Keratinocyte (primary cell): ENCODE results near the gene MEP1B. TPM values are rescaled to one million over a fixed set of nuclear protein-coding genes. Genes with fewer than 3 reads are reported as not detected.
A peak's percentile ranks its signal among the peaks of the same experiment; 100 is the strongest.
"Not testable (repeated sequence)": the region's sequence is repeated elsewhere in the genome, so short reads cannot be mapped to it uniquely, and the experiment has no call there.

Source experiments
- DNase-seq: peaks from one replicate; pipeline ENCODE4 v3.0.0-alpha.2; 2011; ENCODE audit warnings: low read depth, missing footprints, low spot score
- FAIRE-seq: peaks from 2 replicates; lab custom pipeline; 2011; peaks lifted over from hg19 to GRCh38; lab: Jason Lieb, UNC
- H2AFZ ChIP-seq: 2 replicates; pipeline ENCODE4 v1.6.0; 2012; ENCODE audit warnings: low read length, control low read depth, inconsistent platforms; ENCODE audit not compliant: control insufficient read depth
- H3K27ac ChIP-seq: 2 replicates; pipeline ENCODE4 v1.5.1; 2011; ENCODE audit warnings: low read length; ENCODE audit not compliant: control insufficient read depth, insufficient read depth
- H3K27me3 ChIP-seq: 3 replicates; pipeline ENCODE4 v1.6.0; 2011; ENCODE audit warnings: low read length; ENCODE audit not compliant: control insufficient read depth, insufficient read depth; ENCODE audit errors: extremely low read depth
- H3K36me3 ChIP-seq, 2 experiments: 2 replicates in 1 of 2; 3 replicates in 1 of 2; pipeline ENCODE4 v1.5.1; 2011; ENCODE audit warnings: low read length in 2 of 2, mild to moderate bottlenecking in 1 of 2; ENCODE audit not compliant: control insufficient read depth in 2 of 2, insufficient read depth in 2 of 2; ENCODE audit errors: extremely low read depth in 1 of 2
- H3K4me1 ChIP-seq: 3 replicates; pipeline ENCODE4 v1.5.1; 2011; ENCODE audit warnings: low read length; ENCODE audit not compliant: control insufficient read depth, insufficient read depth; ENCODE audit errors: extremely low read depth
- H3K4me2 ChIP-seq: 3 replicates; pipeline ENCODE4 v1.6.0; 2011; ENCODE audit warnings: low read depth, low read length; ENCODE audit not compliant: control insufficient read depth, insufficient read depth; ENCODE audit errors: extremely low read depth
- H3K4me3 ChIP-seq, 3 experiments: fragments of 200-600 bp in 1 of 3; sonication (generic) in 1 of 3; 2 replicates in 2 of 3; 3 replicates in 1 of 3; pipeline ENCODE4 v1.5.1; 2011 to 2016; ENCODE audit warnings: low read length in 3 of 3, mild to moderate bottlenecking in 3 of 3, control low read depth in 2 of 3, inconsistent platforms in 1 of 3, low read depth in 1 of 3, mixed read lengths in 1 of 3, mixed run types in 1 of 3, moderate library complexity in 1 of 3; ENCODE audit not compliant: control insufficient read depth in 2 of 3, insufficient read depth in 2 of 3; ENCODE audit errors: extremely low read depth in 1 of 3
- H3K79me2 ChIP-seq: 2 replicates; pipeline ENCODE4 v1.6.0; 2012; ENCODE audit warnings: low read length; ENCODE audit not compliant: control insufficient read depth, insufficient read depth
- H3K9ac ChIP-seq: 3 replicates; pipeline ENCODE4 v1.6.0; 2011; ENCODE audit warnings: low read length; ENCODE audit not compliant: control insufficient read depth, insufficient read depth; ENCODE audit errors: extremely low read depth
- H3K9me1 ChIP-seq: 3 replicates; pipeline ENCODE4 v1.6.0; 2011; ENCODE audit warnings: low read length; ENCODE audit not compliant: control insufficient read depth, insufficient read depth; ENCODE audit errors: extremely low read depth
- H3K9me3 ChIP-seq: 2 replicates; pipeline ENCODE4 v1.5.1; 2012; ENCODE audit warnings: low read depth, low read length; ENCODE audit not compliant: control insufficient read depth
- H4K20me1 ChIP-seq: 3 replicates; pipeline ENCODE4 v1.6.0; 2011; ENCODE audit warnings: low read length; ENCODE audit not compliant: control insufficient read depth, insufficient read depth; ENCODE audit errors: extremely low read depth
- CTCF ChIP-seq, 3 experiments: IDR thresholded peaks in 1 of 3; conservative IDR thresholded peaks in 1 of 3; optimal IDR thresholded peaks in 1 of 3; 2 replicates in 2 of 3; 3 replicates in 1 of 3; pipeline versions ENCODE3 to v1.5.1; 2011; ENCODE audit warnings: low read length in 3 of 3, mild to moderate bottlenecking in 3 of 3, moderate library complexity in 2 of 3, control low read depth in 1 of 3, inconsistent platforms in 1 of 3; ENCODE audit not compliant: insufficient read depth in 2 of 3; ENCODE audit errors: extremely low read depth in 1 of 3
- EZH2 ChIP-seq: IDR thresholded peaks from one replicate; pipeline ENCODE4 v1.6.1; 2012; ENCODE audit warnings: inconsistent platforms, mild to moderate bottlenecking, low read length, moderate library complexity
- dilution Hi-C: fragments of 300-500 bp; cut with MboI; formaldehyde crosslinking; loops from one replicate; pipeline ENCODE4 v1.7.0; 2020; ENCODE audit warnings: low sequenced_read_pairs; ENCODE audit not compliant: extremely low pct_ligation_motif_present
- polyA plus RNA-seq, 5 experiments: library from polyadenylated mRNA; depleted of rRNA in 3 of 5; stranded (reverse) in 3 of 5; stranded (forward) in 1 of 5; unstranded in 1 of 5; fragments of >200 nt; gene quantifications; 1 replicate in 1 of 5; 2 replicates in 3 of 5; 3 replicates in 1 of 5; pipeline versions ENCODE4 v1.2.1 to v1.2.3, GENCODE V29; 2011 to 2012; ENCODE audit warnings: missing spikeins in 2 of 5, low read depth in 1 of 5, low replicate concordance in 1 of 5

The MEP1B gene
- polyA plus RNA-seq, 1 donor (not counting 4 experiments of a cell fraction or from before 2014, with no cell fraction given): 0.03 TPM

- H3K4me1 ChIP-seq: no peaks in the 10 kb centered on the region
- H3K27me3 ChIP-seq: no peaks in the 10 kb centered on the region
- H3K9me3 ChIP-seq: no peaks in the 10 kb centered on the region
- no peak overlapping the region for H2AFZ ChIP-seq
- H3K27ac ChIP-seq: no peak overlapping the region
- no peak overlapping the region for H3K9ac ChIP-seq
- FAIRE-seq (peak; percentile 23), DNase-seq (no peak)
- H3K36me3 ChIP-seq: no peaks in the 10 kb centered on the region
- TF ChIP-seq CTCF (optimal IDR thresholded peaks at IDR 0.05 in 1 of 3, IDR thresholded peaks at IDR 0.05 in 1 of 3, conservative IDR thresholded peaks at IDR 0.05 in 1 of 3; ENCODE audit: extremely low read depth in 1 of 3, insufficient read depth in 2 of 3, low read length in 3 of 3) (no peak), EZH2 (no peak)
- H3K4me2 ChIP-seq: no peak overlapping the region
- H3K79me2 ChIP-seq: no peaks in the 10 kb centered on the region
- no peaks in the 10 kb centered on the region for H3K9me1 ChIP-seq
- dilution Hi-C loops: no loop called here
- H4K20me1 ChIP-seq: no peaks in the 10 kb centered on the region
- H3K4me3 ChIP-seq: no peak overlapping the region
Observed at GRCh38 chr18:32219431-32220018, 29.7 kb downstream of the MEP1B start.

GRCh38 chr18:32233348-32233747, 43.5 kb downstream of the MEP1B start:
- H3K9ac ChIP-seq, dilution Hi-C loops, H3K4me1 ChIP-seq, DNase-seq, H3K4me3 ChIP-seq, H3K36me3 ChIP-seq, H3K27ac ChIP-seq, H3K9me1 ChIP-seq, H3K9me3 ChIP-seq, H3K27me3 ChIP-seq, H3K4me2 ChIP-seq, H2AFZ ChIP-seq, H4K20me1 ChIP-seq, H3K79me2 ChIP-seq, FAIRE-seq: not testable (repeated sequence)

GRCh38 chr18:32237049-32237448, 47.2 kb downstream of the MEP1B start:
- Histone ChIP-seq H2AFZ (no peak overlapping the region), H3K27me3 (no peaks in the 10 kb centered on the region), H4K20me1 (no peaks in the 10 kb centered on the region), H3K9me1 (no peaks in the 10 kb centered on the region), H3K9ac (no peak overlapping the region), H3K36me3 (no peaks in the 10 kb centered on the region), H3K4me1 (no peaks in the 10 kb centered on the region), H3K9me3 (no peaks in the 10 kb centered on the region), H3K79me2 (no peaks in the 10 kb centered on the region), H3K4me2 (no peak overlapping the region), H3K4me3 (no peak overlapping the region), H3K27ac (no peak overlapping the region)
- FAIRE-seq: no peak
- dilution Hi-C loops: no loop called here
- DNase-seq: no peak
- no peak for TF ChIP-seq EZH2
- TF ChIP-seq CTCF (optimal IDR thresholded peaks at IDR 0.05 in 1 of 3, IDR thresholded peaks at IDR 0.05 in 1 of 3, conservative IDR thresholded peaks at IDR 0.05 in 1 of 3; ENCODE audit: extremely low read depth in 1 of 3, insufficient read depth in 2 of 3, low read length in 3 of 3): no peak
